Measurements from ENCODE around the gene ZBTB4. TPM values are rescaled to one million over a fixed set of nuclear protein-coding genes. Genes with fewer than 3 reads are reported as not detected.
A peak's percentile ranks its signal among the peaks of the same experiment; 100 is the strongest.
"Not testable (repeated sequence)": the region's sequence is repeated elsewhere in the genome, so short reads cannot be mapped to it uniquely, and the experiment has no call there.

The ZBTB4 gene
- total RNA-seq, 1 donor from 2014 or later = 25.1 TPM

DNA sequence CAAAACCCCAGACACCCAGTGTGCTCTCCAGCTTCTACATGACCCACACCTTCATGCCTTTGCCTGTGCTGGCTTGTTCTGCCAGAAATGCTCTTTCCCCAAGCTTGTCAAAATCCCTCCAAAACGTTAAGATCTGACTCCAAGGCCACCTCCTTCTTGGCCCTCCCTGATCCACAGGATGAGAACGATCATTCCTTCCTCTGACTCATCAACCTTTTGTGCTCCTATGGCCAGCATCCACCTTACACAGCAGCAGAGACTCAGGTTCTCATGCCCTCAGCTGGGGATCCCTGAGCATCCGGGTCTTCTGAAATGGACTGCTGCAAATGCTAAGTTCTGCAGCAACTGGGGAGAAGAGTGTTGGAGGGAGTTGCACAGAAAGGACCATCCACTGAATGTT lies 2.9 kb downstream of the ZBTB4 start:
- no peak for DNase-seq
- Mint-ChIP-seq H3K27me3 (ENCODE audit: unreplicated experiment) (peaks cover 12% of the 10 kb centered on the region), H3K4me3 (ENCODE audit: unreplicated experiment) (peak overlapping the region; percentile 0)

GRCh38 chr17:7475764-7476422 lies 3.5 kb downstream of the ZBTB4 start:
- Mint-ChIP-seq H3K36me3 (ENCODE audit: unreplicated experiment) (no peaks in the 10 kb centered on the region), H3K27me3 (ENCODE audit: unreplicated experiment) (peaks cover 10% of the 10 kb centered on the region), H3K4me1 (ENCODE audit: low read depth, unreplicated experiment) (peaks cover 21% of the 10 kb centered on the region), H3K27ac (ENCODE audit: unreplicated experiment) (peak overlapping the region; percentile 12), H3K9me3 (ENCODE audit: unreplicated experiment) (peaks cover 12% of the 10 kb centered on the region), H3K4me3 (ENCODE audit: unreplicated experiment) (no peak overlapping the region)
- TF ChIP-seq, protein P1, sequence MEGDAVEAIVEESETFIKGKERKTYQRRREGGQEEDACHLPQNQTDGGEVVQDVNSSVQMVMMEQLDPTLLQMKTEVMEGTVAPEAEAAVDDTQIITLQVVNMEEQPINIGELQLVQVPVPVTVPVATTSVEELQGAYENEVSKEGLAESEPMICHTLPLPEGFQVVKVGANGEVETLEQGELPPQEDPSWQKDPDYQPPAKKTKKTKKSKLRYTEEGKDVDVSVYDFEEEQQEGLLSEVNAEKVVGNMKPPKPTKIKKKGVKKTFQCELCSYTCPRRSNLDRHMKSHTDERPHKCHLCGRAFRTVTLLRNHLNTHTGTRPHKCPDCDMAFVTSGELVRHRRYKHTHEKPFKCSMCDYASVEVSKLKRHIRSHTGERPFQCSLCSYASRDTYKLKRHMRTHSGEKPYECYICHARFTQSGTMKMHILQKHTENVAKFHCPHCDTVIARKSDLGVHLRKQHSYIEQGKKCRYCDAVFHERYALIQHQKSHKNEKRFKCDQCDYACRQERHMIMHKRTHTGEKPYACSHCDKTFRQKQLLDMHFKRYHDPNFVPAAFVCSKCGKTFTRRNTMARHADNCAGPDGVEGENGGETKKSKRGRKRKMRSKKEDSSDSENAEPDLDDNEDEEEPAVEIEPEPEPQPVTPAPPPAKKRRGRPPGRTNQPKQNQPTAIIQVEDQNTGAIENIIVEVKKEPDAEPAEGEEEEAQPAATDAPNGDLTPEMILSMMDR (IDR thresholded peaks at IDR 0.05; ENCODE audit: partially characterized antibody, unreplicated experiment) = no peak
- DNase-seq = no peak

More for the DNA sequence above, 2.9 kb downstream of the ZBTB4 start:
- Mint-ChIP-seq H3K4me1 (ENCODE audit: low read depth, unreplicated experiment) (peaks cover 24% of the 10 kb centered on the region), H3K36me3 (ENCODE audit: unreplicated experiment) (no peaks in the 10 kb centered on the region), H3K9me3 (ENCODE audit: unreplicated experiment) (peaks cover 14% of the 10 kb centered on the region), H3K27ac (ENCODE audit: unreplicated experiment) (peak overlapping the region; percentile 45)
- TF ChIP-seq, protein P1 (IDR thresholded peaks at IDR 0.05; ENCODE audit: partially characterized antibody, unreplicated experiment) = no peak

GRCh38 chr17:7474767-7475166 lies 4.7 kb downstream of the ZBTB4 start:
- H3K4me1 Mint-ChIP-seq (ENCODE audit: low read depth, unreplicated experiment) = peaks cover 14% of the 10 kb centered on the region
- not testable (repeated sequence) for H3K36me3 Mint-ChIP-seq (ENCODE audit: unreplicated experiment); H3K4me3 Mint-ChIP-seq (ENCODE audit: unreplicated experiment); H3K27me3 Mint-ChIP-seq (ENCODE audit: unreplicated experiment); H3K27ac Mint-ChIP-seq (ENCODE audit: unreplicated experiment); H3K9me3 Mint-ChIP-seq (ENCODE audit: unreplicated experiment); DNase-seq

DNA sequence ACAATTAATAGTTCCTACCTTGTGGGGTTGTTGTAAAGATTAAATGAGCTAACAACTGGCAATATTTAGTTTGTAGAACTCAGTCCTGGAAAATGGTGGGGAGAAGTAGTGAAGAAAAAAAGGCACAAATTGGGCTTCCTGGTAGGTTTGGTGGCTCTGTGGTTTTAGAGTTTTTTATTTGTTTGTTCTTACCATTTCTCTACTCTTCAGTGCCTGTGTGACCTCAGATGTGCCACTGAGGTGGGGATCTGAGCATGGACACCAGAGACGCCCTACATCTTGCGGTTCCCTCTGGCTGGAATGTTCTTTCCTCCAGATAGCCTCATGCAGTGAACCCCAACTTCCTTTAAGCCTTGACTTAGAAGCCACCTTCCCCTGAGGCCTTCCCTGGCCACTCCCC lies 7.7 kb downstream of the ZBTB4 start:
- Mint-ChIP-seq H3K4me3 (ENCODE audit: unreplicated experiment) (no peak overlapping the region), H3K27ac (ENCODE audit: unreplicated experiment) (no peak overlapping the region), H3K36me3 (ENCODE audit: unreplicated experiment) (no peaks in the 10 kb centered on the region), H3K4me1 (ENCODE audit: low read depth, unreplicated experiment) (peaks cover 3% of the 10 kb centered on the region), H3K27me3 (ENCODE audit: unreplicated experiment) (peaks cover 4% of the 10 kb centered on the region), H3K9me3 (ENCODE audit: unreplicated experiment) (peaks cover 1% of the 10 kb centered on the region)
- TF ChIP-seq, protein P1 (IDR thresholded peaks at IDR 0.05; ENCODE audit: partially characterized antibody, unreplicated experiment) = no peak
- no peak for DNase-seq

DNA sequence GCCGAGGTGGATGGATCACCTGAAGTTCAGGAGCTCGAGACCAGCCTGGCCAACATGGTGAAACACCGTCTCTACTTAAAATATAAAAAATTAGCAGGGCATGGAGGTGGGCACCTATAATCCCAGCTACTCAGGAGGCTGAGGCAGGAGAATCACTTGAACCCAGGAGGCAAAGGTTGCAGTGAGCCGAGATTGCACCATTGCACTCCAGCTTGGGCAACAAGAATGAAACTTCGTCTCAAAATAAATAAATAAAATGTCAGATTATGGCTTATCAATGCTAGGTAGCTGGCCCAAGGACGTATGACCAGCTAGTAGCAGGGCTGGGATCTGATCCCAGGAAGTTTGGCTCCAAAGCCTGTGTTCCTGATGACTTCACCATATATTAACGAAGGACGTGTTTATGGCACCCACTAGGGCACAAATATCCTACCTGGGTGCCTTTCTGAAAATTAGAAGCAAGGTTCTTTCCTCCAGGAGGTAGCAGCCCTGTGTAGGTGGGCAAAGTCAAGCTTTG lies 8.9 kb downstream of the ZBTB4 start:
- not testable (repeated sequence) for H3K36me3 Mint-ChIP-seq (ENCODE audit: unreplicated experiment); H3K27me3 Mint-ChIP-seq (ENCODE audit: unreplicated experiment); H3K4me3 Mint-ChIP-seq (ENCODE audit: unreplicated experiment); H3K9me3 Mint-ChIP-seq (ENCODE audit: unreplicated experiment); DNase-seq; H3K4me1 Mint-ChIP-seq (ENCODE audit: low read depth, unreplicated experiment); H3K27ac Mint-ChIP-seq (ENCODE audit: unreplicated experiment)

- not testable (repeated sequence) for H3K27ac Mint-ChIP-seq (ENCODE audit: unreplicated experiment); H3K4me3 Mint-ChIP-seq (ENCODE audit: unreplicated experiment); H3K36me3 Mint-ChIP-seq (ENCODE audit: unreplicated experiment); H3K27me3 Mint-ChIP-seq (ENCODE audit: unreplicated experiment); H3K4me1 Mint-ChIP-seq (ENCODE audit: low read depth, unreplicated experiment); DNase-seq; H3K9me3 Mint-ChIP-seq (ENCODE audit: unreplicated experiment)
Observed at GRCh38 chr17:7469843-7470242, 9.6 kb downstream of the ZBTB4 start.
